Measurements from ENCODE around the gene ABHD15.

DNA sequence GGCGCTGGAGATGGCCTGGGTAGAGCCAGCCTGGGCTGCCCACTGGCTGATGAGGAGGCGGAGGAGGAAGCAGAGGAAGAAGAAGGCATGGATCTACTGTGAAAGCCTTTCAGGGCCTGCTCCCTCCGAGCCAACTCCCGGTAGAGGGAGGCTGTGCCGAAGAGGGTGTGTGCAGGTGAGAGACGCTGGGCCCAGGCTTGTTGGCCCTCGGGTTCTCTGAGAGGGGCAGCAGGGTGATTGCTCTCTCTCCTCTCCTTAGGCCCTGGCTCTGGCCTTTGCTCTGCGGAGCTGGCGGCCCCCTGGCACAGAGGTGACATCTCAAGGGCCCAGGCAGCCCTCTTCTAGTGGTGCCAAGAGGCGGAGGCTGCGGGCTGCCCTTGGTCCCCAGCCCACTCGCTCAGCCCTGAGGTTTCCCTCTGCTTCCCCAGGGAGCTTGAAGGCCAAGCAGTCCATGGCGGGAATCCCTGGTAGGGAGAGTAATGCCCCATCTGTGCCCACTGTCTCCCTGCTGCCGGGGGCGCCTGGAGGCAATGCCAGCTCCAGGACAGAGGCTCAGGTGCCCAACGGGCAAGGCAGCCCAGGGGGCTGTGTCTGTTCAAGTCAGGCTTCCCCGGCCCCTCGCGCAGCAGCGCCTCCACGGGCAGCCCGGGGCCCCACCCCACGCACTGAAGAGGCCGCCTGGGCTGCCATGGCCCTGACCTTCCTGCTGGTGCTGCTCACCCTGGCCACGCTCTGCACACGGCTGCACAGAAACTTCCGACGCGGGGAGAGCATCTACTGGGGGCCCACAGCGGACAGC, 5.2 kb upstream of the ABHD15 start:
- TF ChIP-seq, protein P1, sequence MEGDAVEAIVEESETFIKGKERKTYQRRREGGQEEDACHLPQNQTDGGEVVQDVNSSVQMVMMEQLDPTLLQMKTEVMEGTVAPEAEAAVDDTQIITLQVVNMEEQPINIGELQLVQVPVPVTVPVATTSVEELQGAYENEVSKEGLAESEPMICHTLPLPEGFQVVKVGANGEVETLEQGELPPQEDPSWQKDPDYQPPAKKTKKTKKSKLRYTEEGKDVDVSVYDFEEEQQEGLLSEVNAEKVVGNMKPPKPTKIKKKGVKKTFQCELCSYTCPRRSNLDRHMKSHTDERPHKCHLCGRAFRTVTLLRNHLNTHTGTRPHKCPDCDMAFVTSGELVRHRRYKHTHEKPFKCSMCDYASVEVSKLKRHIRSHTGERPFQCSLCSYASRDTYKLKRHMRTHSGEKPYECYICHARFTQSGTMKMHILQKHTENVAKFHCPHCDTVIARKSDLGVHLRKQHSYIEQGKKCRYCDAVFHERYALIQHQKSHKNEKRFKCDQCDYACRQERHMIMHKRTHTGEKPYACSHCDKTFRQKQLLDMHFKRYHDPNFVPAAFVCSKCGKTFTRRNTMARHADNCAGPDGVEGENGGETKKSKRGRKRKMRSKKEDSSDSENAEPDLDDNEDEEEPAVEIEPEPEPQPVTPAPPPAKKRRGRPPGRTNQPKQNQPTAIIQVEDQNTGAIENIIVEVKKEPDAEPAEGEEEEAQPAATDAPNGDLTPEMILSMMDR (conservative IDR thresholded peaks at IDR 0.05) = no peak
- no peak for TF ChIP-seq EZH2 (IDR thresholded peaks at IDR 0.05; ENCODE audit: low read depth)

All from PC-9 (cell line).